ENCODE measurements around the gene TUBG1.
"Not testable (repeated sequence)": the region's sequence is repeated elsewhere in the genome, so short reads cannot be mapped to it uniquely, and the experiment has no call there.

Gene TUBG1

GRCh38 chr17:42627032-42627764, 17.7 kb downstream of the TUBG1 start:
- DNase-seq = not testable (repeated sequence)

GRCh38 chr17:42629411-42630009, 20.0 kb downstream of the TUBG1 start:
- DNase-seq = no peak

GRCh38 chr17:42632949-42633444, 23.5 kb downstream of the TUBG1 start:
- no peak for DNase-seq

GRCh38 chr17:42639525-42640113, 30.1 kb downstream of the TUBG1 start:
- DNase-seq = no peak

GRCh38 chr17:42640121-42640520, 30.6 kb downstream of the TUBG1 start:
- DNase-seq = no peak

GRCh38 chr17:42642336-42642735, 32.9 kb downstream of the TUBG1 start:
- peak in 1 of 2 experiments; percentile 2 for DNase-seq

- no peak for DNase-seq
Measured at GRCh38 chr17:42647778-42648177, 38.3 kb downstream of the TUBG1 start.

- DNase-seq = no peak
Measured at GRCh38 chr17:42651392-42651791, 41.9 kb downstream of the TUBG1 start.

- no peak for DNase-seq
Measured at GRCh38 chr17:42653179-42654124, 44.0 kb downstream of the TUBG1 start.

GRCh38 chr17:42655528-42655927, 46.0 kb downstream of the TUBG1 start:
- no peak for DNase-seq

- DNase-seq = no peak
Measured at GRCh38 chr17:42657824-42658588, 48.5 kb downstream of the TUBG1 start.

GRCh38 chr17:42659079-42659931, 49.8 kb downstream of the TUBG1 start, which contains the start of gene TUBG2:
TUBG2 (plus strand) TSS chr17:42659284; CDS start chr17:42659504, 220 bp downstream.
- DNase-seq = peak; percentile 91 to 93

- DNase-seq = not testable (repeated sequence)
Measured at GRCh38 chr17:42659932-42660274, 50.4 kb downstream of the TUBG1 start.

- DNase-seq = no peak
Measured at GRCh38 chr17:42660692-42661345, 51.3 kb downstream of the TUBG1 start.
